ENCODE measurements around the gene SMPDL3A.

The SMPDL3A gene

GRCh38 chr6:122749451-122750050, 39.5 kb upstream of the SMPDL3A start:
- Histone ChIP-seq H3K9me3 (replicated peaks; ENCODE audit: insufficient read depth, low read length) (no peaks in the 10 kb centered on the region), H3F3A (ENCODE audit: insufficient read depth, low read length) (no peaks in the 10 kb centered on the region), H3K27ac (ENCODE audit: low read length) (no peak overlapping the region), H3K4me2 (ENCODE audit: low read depth, low read length) (no peak overlapping the region), H3K9ac (ENCODE audit: low read length) (no peak overlapping the region), H3K4me3 (ENCODE audit: low read length) (no peak overlapping the region), H3K36me3 (replicated peaks; ENCODE audit: insufficient read depth, low read length) (no peaks in the 10 kb centered on the region), H2AFZ (ENCODE audit: low read length) (no peak overlapping the region), H4K20me1 (ENCODE audit: insufficient read depth, low read length) (no peaks in the 10 kb centered on the region), H3K9me2 (replicated peaks; ENCODE audit: insufficient read depth, low read length) (no peaks in the 10 kb centered on the region), H3K79me2 (ENCODE audit: low read length) (no peaks in the 10 kb centered on the region), H3K27me3 (replicated peaks; ENCODE audit: insufficient read depth, low read length) (no peaks in the 10 kb centered on the region), H3K4me1 (ENCODE audit: low read length) (peaks cover 3% of the 10 kb centered on the region; the same call in 1 of the 2 replicates)
- DNase-seq, result no peak
- TF ChIP-seq EZH2 (optimal IDR thresholded peaks at IDR 0.05; ENCODE audit: low read depth, low read length), result no peak
- no peak for TF ChIP-seq CTCF (IDR thresholded peaks at IDR 0.05; ENCODE audit: low read length)
- no peak for TF ChIP-seq EZH2phosphoT487 (IDR thresholded peaks at IDR 0.05; ENCODE audit: low read length)

- no peaks in the 10 kb centered on the region for H3K9me3 ChIP-seq (replicated peaks; ENCODE audit: insufficient read depth, low read length)
- 0 out of 2 replicates have a peak overlapping the region, but pooled peaks have one; percentile 9 for H3K4me2 ChIP-seq (ENCODE audit: low read depth, low read length)
- H3K4me1 ChIP-seq (ENCODE audit: low read length), result peaks cover 3% of the 10 kb centered on the region; the same call in 1 of the 2 replicates
- peak; percentile 32 for DNase-seq
- H3K27me3 ChIP-seq (replicated peaks; ENCODE audit: insufficient read depth, low read length), result no peaks in the 10 kb centered on the region
- no peak overlapping the region for H3K27ac ChIP-seq (ENCODE audit: low read length)
- H4K20me1 ChIP-seq (ENCODE audit: insufficient read depth, low read length), result no peaks in the 10 kb centered on the region
- TF ChIP-seq CTCF (IDR thresholded peaks at IDR 0.05; ENCODE audit: low read length) (no peak), EZH2 (optimal IDR thresholded peaks at IDR 0.05; ENCODE audit: low read depth, low read length) (no peak), EZH2phosphoT487 (IDR thresholded peaks at IDR 0.05; ENCODE audit: low read length) (no peak)
- H3K36me3 ChIP-seq (replicated peaks; ENCODE audit: insufficient read depth, low read length), result no peaks in the 10 kb centered on the region
- H3F3A ChIP-seq (ENCODE audit: insufficient read depth, low read length), result no peaks in the 10 kb centered on the region
- H3K9ac ChIP-seq (ENCODE audit: low read length), result no peak overlapping the region
- no peak overlapping the region; the same call in 1 of the 2 replicates for H2AFZ ChIP-seq (ENCODE audit: low read length)
- no peak overlapping the region for H3K4me3 ChIP-seq (ENCODE audit: low read length)
- no peaks in the 10 kb centered on the region for H3K9me2 ChIP-seq (replicated peaks; ENCODE audit: insufficient read depth, low read length)
- no peaks in the 10 kb centered on the region for H3K79me2 ChIP-seq (ENCODE audit: low read length)
These were observed 37.7 kb upstream of the SMPDL3A start for GRCh38 chr6:122751326-122751725.

- Histone ChIP-seq H3K9me3 (replicated peaks; ENCODE audit: insufficient read depth, low read length) (no peaks in the 10 kb centered on the region), H3K9ac (ENCODE audit: low read length) (no peak overlapping the region), H2AFZ (ENCODE audit: low read length) (no peak overlapping the region), H3K4me1 (ENCODE audit: low read length) (peaks cover 3% of the 10 kb centered on the region; the same call in 1 of the 2 replicates), H3K9me2 (replicated peaks; ENCODE audit: insufficient read depth, low read length) (no peaks in the 10 kb centered on the region), H3K27me3 (replicated peaks; ENCODE audit: insufficient read depth, low read length) (no peaks in the 10 kb centered on the region), H3K79me2 (ENCODE audit: low read length) (no peaks in the 10 kb centered on the region), H3K4me2 (ENCODE audit: low read depth, low read length) (no peak overlapping the region), H4K20me1 (ENCODE audit: insufficient read depth, low read length) (no peaks in the 10 kb centered on the region), H3K4me3 (ENCODE audit: low read length) (no peak overlapping the region), H3F3A (ENCODE audit: insufficient read depth, low read length) (no peaks in the 10 kb centered on the region), H3K36me3 (replicated peaks; ENCODE audit: insufficient read depth, low read length) (no peaks in the 10 kb centered on the region), H3K27ac (ENCODE audit: low read length) (no peak overlapping the region)
- DNase-seq, result no peak
- TF ChIP-seq EZH2 (optimal IDR thresholded peaks at IDR 0.05; ENCODE audit: low read depth, low read length), result no peak
- TF ChIP-seq CTCF (IDR thresholded peaks at IDR 0.05; ENCODE audit: low read length), result no peak
- no peak for TF ChIP-seq EZH2phosphoT487 (IDR thresholded peaks at IDR 0.05; ENCODE audit: low read length)
These were observed 36.6 kb upstream of the SMPDL3A start for GRCh38 chr6:122752459-122752858.
